Coronary artery (tissue), 2 donors: Measurements from ENCODE around the gene RASL10B.
A peak's percentile ranks its signal among the peaks of the same experiment; 100 is the strongest.

Experiments used
- DNase-seq: peaks from one replicate; pipeline ENCODE4 v3.0.0-alpha.2; 2017; ENCODE audit warnings: low spot score
- H3K27ac ChIP-seq, 2 donors: fragments of 200-600 bp; sonication (generic); one replicate each; pipeline ENCODE4 v1.5.1; 2016 to 2019
- H3K4me3 ChIP-seq: fragments of 200-600 bp; sonication (generic); 2 replicates; pipeline ENCODE4 v1.5.1; 2016; ENCODE audit warnings: mild to moderate bottlenecking, moderate library complexity
- TF ChIP-seq, protein P1 (sequence below): fragments of 200-600 bp; sonication (generic); IDR thresholded peaks from one replicate; pipeline ENCODE4 v1.5.1; 2019; ENCODE audit warnings: antibody characterized with exemption

Gene RASL10B

DNA sequence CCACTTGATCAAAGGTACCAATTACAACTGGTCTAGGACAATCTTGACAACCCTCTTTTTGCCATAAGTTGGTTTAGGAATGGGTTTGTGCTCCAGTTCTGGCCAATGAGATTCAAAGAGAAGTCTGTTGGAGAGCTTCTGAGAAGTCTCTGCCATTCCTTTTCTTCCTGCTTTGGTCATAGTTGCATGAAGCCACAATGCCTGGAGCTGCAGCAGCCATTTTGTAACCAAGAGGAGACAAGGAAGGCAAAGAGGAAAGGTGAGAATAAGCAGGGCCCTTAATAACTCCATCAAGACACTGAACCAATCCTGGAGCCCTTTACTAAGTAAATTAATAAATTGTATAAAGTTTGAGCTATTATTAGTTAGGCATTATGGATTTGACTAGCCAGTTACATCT, 25.8 kb downstream of the RASL10B start:
- TF ChIP-seq, protein P1, sequence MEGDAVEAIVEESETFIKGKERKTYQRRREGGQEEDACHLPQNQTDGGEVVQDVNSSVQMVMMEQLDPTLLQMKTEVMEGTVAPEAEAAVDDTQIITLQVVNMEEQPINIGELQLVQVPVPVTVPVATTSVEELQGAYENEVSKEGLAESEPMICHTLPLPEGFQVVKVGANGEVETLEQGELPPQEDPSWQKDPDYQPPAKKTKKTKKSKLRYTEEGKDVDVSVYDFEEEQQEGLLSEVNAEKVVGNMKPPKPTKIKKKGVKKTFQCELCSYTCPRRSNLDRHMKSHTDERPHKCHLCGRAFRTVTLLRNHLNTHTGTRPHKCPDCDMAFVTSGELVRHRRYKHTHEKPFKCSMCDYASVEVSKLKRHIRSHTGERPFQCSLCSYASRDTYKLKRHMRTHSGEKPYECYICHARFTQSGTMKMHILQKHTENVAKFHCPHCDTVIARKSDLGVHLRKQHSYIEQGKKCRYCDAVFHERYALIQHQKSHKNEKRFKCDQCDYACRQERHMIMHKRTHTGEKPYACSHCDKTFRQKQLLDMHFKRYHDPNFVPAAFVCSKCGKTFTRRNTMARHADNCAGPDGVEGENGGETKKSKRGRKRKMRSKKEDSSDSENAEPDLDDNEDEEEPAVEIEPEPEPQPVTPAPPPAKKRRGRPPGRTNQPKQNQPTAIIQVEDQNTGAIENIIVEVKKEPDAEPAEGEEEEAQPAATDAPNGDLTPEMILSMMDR = no peak
- no peak for DNase-seq
- H3K4me3 ChIP-seq = no peak overlapping the region
- H3K27ac ChIP-seq = no peak overlapping the region

DNA sequence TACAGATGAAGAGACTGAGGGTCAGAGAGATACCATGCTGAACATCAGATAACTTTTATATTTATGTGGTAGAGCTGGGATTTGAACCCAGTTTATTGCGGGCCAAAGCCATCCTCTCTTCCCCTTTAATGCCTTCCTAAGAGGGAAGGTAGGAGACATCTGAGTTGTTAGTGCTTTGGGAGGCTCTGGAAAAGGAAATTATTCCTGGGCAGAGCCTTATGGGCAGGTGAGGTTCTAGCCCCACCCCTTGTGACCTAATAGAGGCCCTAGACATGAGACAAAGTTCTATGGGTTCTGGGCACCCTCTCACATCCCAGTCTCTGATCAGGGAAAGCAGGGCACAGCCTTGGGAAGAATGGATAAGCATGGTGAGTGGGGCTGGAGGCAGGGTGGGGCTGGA, 29.1 kb downstream of the RASL10B start, which contains the start of gene C17orf50:
TSS of gene C17orf50 (plus strand) at position 301 of the 400 bp plus-strand sequence. CDS start at position 356, 55 bp downstream.
- no peak within 1 kb of the TSS for H3K27ac ChIP-seq
- DNase-seq = no peak
- TF ChIP-seq, protein P1 = no peak
- no peak within 1 kb of the TSS for H3K4me3 ChIP-seq

DNA sequence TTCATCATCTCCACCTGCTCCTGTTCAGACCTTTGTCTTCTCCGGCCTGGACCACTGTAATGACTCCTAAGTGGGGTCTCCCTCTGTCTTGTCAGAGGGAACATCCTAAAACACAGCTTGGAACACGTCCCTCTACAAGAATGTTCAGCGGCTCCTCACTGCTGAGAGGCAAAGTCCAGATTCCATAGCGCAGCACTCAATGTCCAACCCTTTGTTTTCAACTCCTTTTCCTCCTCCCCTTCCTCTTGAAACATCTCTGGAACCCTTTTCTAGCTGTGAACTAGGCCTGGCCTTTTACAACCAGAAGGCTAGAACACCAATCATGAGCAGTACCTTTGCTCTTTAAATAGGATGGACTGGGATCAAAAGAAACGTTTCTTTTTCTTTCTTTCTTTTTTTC, 30.2 kb downstream of the RASL10B start:
- TF ChIP-seq, protein P1 = no peak
- Histone ChIP-seq H3K27ac (no peak overlapping the region), H3K4me3 (no peak overlapping the region)
- no peak for DNase-seq

DNA sequence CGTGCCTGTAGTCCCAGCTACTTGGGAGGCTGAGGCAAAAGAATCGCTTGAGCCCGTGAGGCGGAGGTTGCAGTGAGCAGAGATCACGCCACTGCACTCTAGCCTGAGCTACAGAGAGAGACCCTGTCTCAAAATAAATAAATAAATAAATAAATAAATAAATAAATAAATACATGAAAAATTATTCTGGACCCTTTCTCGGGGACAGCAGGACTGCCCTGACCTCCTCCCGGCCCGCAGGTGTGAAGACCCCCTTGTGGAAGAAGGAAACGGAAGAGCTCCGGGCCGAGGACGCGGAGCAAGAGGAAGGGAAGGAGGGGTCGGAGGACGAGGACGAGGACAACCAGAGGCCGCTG, 32.3 kb downstream of the RASL10B start:
- DNase-seq = no peak
- H3K27ac ChIP-seq = peak overlapping the region; percentile 32 to 57
- TF ChIP-seq, protein P1 = no peak
- peak overlapping the region; percentile 71 for H3K4me3 ChIP-seq

DNA sequence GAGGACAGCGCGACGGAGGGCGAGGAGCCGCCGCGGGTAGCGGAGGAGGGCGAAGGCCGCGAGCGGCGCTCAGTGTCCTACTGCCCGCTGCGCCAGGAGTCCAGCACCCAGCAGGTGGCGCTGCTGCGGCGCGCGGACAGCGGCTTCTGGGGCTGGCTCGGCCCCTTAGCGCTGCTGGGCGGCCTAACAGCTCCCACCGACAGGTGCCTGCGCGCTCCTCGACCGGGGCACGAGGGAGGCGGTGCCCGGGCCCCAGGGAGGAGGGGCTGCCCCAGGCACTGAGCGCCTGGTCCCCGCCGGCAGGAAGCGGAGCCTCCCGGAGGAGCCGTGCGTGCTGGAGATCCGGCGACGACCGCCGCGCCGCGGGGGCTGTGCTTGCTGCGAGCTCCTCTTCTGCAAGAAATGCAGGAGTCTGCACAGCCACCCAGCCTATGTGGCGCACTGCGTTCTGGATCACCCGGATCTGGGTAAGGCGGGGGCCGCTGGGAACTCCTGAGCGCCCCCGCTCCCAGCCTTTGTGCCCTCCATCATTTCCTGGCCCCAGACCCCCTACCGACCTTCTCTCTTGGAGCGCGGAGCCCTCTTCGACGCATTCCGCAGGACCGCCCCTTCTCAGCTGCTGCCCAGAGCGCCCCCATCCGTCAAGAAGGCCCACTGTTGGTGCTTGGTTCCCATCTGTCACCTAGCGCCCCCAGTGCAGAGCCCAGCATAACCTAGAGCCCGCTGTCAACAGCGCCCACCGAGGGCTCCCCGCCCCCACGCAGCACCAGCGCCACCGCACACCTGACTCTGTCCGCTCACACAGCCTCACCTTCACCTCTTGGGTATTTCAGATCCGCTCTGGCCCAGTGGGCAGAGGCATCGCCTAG, 32.9 kb downstream of the RASL10B start:
- Histone ChIP-seq H3K27ac (peak overlapping the region; percentile 32 to 57), H3K4me3 (peak overlapping the region; percentile 71)
- peak; percentile 85 for DNase-seq
- TF ChIP-seq, protein P1 = peak; percentile 97

DNA sequence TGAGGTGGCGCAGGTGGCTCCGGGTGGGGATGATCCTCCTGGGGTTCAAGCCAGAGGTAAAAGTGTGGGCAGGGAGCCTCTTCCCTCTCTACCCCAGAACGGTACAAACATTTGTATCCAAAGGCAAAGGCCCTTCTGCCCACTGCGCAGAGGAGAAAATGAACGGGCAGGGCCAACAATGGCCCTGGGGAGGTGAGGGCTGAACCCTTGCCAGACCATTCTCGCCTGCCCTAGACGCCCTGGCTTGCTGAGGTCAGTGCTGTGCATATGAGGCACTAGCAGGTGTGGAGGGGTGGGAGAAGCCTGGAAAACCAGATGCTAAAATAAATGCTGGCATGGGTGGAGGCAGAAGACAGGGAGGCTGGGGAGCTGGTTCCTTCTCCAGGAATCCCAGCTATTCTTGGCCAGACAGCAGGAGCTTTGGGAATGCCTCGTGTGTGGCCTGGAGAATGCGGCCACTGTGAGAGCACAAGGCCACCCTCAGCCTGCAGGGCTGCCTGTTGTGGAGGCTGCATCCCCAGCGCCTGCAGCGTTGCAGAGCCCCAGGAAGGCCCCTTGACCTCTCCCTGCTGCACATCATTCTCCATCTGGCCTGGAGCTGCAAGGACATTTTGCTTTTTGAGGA, 33.8 kb downstream of the RASL10B start:
- DNase-seq = no peak
- TF ChIP-seq, protein P1 = no peak
- H3K27ac ChIP-seq = peak overlapping the region in 1 of 2 donors; percentile 57
- no peak overlapping the region for H3K4me3 ChIP-seq
